Measurements from ENCODE around the gene TMEM132C. TPM values are rescaled to one million over a fixed set of nuclear protein-coding genes. Genes with fewer than 3 reads are reported as not detected.

TMEM132C gene
- total and polyA plus RNA-seq, 2 of the 13 experiments (the other 11 are each of a cell fraction or from before 2014, with no cell fraction given) = not detected

DNA sequence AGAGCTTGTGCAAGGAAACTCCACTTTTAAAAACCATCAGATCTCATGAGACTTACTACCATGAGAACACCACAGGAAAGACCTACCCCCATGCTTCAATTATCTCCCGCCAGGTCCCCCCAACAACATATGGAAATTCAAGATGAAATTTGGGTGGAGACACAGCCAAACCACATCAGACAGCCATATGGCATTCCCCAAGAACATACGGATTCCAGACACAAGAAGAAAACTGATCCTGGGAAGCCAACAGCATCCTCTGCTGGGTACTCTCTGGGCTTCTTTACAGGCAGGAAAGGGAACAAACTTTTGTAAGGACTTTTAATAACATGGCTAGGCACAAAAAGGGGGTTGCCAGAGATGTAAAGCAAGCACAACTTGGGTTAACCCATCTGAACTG, 127.2 kb downstream of the TMEM132C start:
- no peak overlapping the region for H3K4me2 ChIP-seq (ENCODE audit: low read depth, low read length)
- CTCF ChIA-PET (ENCODE audit: low intra/inter-chr PET ratio, low total read pairs) = no interaction called here
- WGBS (ENCODE audit: low lambda C conversion rate) = 29% methylated on average over 2 of the region's 2 CpGs
- no peaks in the 10 kb centered on the region for H4K20me1 ChIP-seq (ENCODE audit: insufficient read depth, low read length)
- BruUV-seq (replicated peaks) = no TSS peak
- H3K4me1 ChIP-seq (ENCODE audit: insufficient read depth, low read length) = no peaks in the 10 kb centered on the region
- ATAC-seq (no peak), DNase-seq (ENCODE audit: low spot score) (no peak), FAIRE-seq (no peak)
- no peak overlapping the region for H3K4me3 ChIP-seq (replicated peaks in 1 of 3; ENCODE audit: insufficient read depth in 1 of 3, low read depth in 2 of 3, low read length in 3 of 3)
- intact Hi-C loops (cut with micrococcal nuclease; ENCODE audit: unreplicated experiment) (no loop called here), in situ Hi-C loops (cut with HindIII; ENCODE audit: extremely low pct_ligation_motif_present, low pct_unique_long_range_greater_than_20kb) (no loop called here)
- TF ChIP-seq, protein P1, sequence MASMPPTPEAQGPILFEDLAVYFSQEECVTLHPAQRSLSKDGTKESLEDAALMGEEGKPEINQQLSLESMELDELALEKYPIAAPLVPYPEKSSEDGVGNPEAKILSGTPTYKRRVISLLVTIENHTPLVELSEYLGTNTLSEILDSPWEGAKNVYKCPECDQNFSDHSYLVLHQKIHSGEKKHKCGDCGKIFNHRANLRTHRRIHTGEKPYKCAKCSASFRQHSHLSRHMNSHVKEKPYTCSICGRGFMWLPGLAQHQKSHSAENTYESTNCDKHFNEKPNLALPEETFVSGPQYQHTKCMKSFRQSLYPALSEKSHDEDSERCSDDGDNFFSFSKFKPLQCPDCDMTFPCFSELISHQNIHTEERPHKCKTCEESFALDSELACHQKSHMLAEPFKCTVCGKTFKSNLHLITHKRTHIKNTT (CRISPR knock-in tag; IDR thresholded peaks at IDR 0.05) = no peak
- TF ChIP-seq JUNB (CRISPR knock-in tag; IDR thresholded peaks at IDR 0.05; ENCODE audit: borderline replicate concordance) (no peak), ZNF607 (CRISPR knock-in tag; IDR thresholded peaks at IDR 0.05; ENCODE audit: borderline replicate concordance) (no peak), GPN1 (CRISPR knock-in tag; IDR thresholded peaks at IDR 0.05; ENCODE audit: borderline replicate concordance) (no peak)
- TF ChIP-seq, protein P2, sequence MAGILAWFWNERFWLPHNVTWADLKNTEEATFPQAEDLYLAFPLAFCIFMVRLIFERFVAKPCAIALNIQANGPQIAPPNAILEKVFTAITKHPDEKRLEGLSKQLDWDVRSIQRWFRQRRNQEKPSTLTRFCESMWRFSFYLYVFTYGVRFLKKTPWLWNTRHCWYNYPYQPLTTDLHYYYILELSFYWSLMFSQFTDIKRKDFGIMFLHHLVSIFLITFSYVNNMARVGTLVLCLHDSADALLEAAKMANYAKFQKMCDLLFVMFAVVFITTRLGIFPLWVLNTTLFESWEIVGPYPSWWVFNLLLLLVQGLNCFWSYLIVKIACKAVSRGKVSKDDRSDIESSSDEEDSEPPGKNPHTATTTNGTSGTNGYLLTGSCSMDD (CRISPR knock-in tag; IDR thresholded peaks at IDR 0.05) = no peak
- no peak overlapping the region for H2AFZ ChIP-seq (ENCODE audit: low read length)
- no peak overlapping the region for H3K9ac ChIP-seq (ENCODE audit: insufficient read depth, low read depth, low read length)
- no peaks in the 10 kb centered on the region for H3K36me3 ChIP-seq (replicated peaks in 1 of 2; ENCODE audit: control insufficient read depth in 1 of 2, insufficient read depth in 2 of 2, low read length in 2 of 2)
- no peaks in the 10 kb centered on the region for H3K79me2 ChIP-seq (ENCODE audit: insufficient read depth, low read length)
- H3K9me3 ChIP-seq (ENCODE audit: low read length) = no peaks in the 10 kb centered on the region
- peaks cover 0 to 3% of the 10 kb centered on the region in 2 experiments; a peak in 1 of 5 replicates for H3K27me3 ChIP-seq (ENCODE audit: control insufficient read depth in 1 of 2, insufficient read depth in 2 of 2, low read length in 2 of 2)
- POLR2A ChIA-PET = no interaction called here
- H3K27ac ChIP-seq (ENCODE audit: extremely low read length, insufficient read depth, low read length) = no peak overlapping the region

DNA sequence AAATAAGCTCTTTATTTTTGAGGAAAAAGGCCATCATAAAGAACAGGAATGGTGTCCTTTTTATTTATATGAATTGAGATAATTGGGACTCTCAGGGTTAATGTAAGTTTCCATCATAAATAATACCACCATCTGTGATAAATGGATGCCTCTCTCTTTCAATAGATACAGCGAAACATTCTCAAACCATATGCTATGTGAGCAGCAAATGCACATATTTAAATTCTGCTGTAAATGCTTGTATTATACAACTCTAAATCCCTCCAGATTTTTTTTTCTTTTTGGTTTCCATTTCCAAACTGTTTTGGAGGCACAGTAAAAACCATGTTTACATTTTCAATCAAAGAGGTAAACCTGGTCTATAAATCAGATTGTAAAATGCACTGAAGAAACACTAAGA, 132.3 kb downstream of the TMEM132C start:
- POLR2A ChIA-PET = no interaction called here
- H3K79me2 ChIP-seq (ENCODE audit: insufficient read depth, low read length) = no peaks in the 10 kb centered on the region
- no peaks in the 10 kb centered on the region for H3K4me1 ChIP-seq (ENCODE audit: insufficient read depth, low read length)
- CTCF ChIA-PET (ENCODE audit: low intra/inter-chr PET ratio, low total read pairs) = no interaction called here
- no peak for ATAC-seq
- H3K4me3 ChIP-seq (replicated peaks in 1 of 3; ENCODE audit: insufficient read depth in 1 of 3, low read depth in 2 of 3, low read length in 3 of 3) = no peak overlapping the region
- H4K20me1 ChIP-seq (ENCODE audit: insufficient read depth, low read length) = no peaks in the 10 kb centered on the region
- no peak for FAIRE-seq
- H3K36me3 ChIP-seq (replicated peaks in 1 of 2; ENCODE audit: control insufficient read depth in 1 of 2, insufficient read depth in 2 of 2, low read length in 2 of 2) = no peaks in the 10 kb centered on the region
- TF ChIP-seq, protein P3, sequence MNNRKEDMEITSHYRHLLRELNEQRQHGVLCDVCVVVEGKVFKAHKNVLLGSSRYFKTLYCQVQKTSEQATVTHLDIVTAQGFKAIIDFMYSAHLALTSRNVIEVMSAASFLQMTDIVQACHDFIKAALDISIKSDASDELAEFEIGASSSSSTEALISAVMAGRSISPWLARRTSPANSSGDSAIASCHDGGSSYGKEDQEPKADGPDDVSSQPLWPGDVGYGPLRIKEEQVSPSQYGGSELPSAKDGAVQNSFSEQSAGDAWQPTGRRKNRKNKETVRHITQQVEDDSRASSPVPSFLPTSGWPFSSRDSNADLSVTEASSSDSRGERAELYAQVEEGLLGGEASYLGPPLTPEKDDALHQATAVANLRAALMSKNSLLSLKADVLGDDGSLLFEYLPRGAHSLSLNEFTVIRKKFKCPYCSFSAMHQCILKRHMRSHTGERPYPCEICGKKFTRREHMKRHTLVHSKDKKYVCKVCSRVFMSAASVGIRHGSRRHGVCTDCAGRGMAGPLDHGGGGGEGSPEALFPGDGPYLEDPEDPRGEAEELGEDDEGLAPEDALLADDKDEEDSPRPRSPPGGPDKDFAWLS (CRISPR knock-in tag; IDR thresholded peaks at IDR 0.05; ENCODE audit: borderline replicate concordance) = no peak
- TF ChIP-seq SMARCE1 (IDR thresholded peaks at IDR 0.05; ENCODE audit: borderline replicate concordance) (no peak), SIX1 (CRISPR knock-in tag; IDR thresholded peaks at IDR 0.05; ENCODE audit: borderline replicate concordance) (no peak), ZSCAN25 (CRISPR knock-in tag; IDR thresholded peaks at IDR 0.05) (no peak)
- H2AFZ ChIP-seq (ENCODE audit: low read length) = no peak overlapping the region
- no peak overlapping the region for H3K27ac ChIP-seq (ENCODE audit: extremely low read length, insufficient read depth, low read length)
- BruUV-seq (replicated peaks) = no TSS peak
- no peak overlapping the region for H3K9ac ChIP-seq (ENCODE audit: insufficient read depth, low read depth, low read length)
- no peaks in the 10 kb centered on the region for H3K9me3 ChIP-seq (ENCODE audit: low read length)
- in situ Hi-C loops (cut with HindIII; ENCODE audit: extremely low pct_ligation_motif_present, low pct_unique_long_range_greater_than_20kb) = no loop called here
- 6% methylated on average over 1 of the region's 1 CpG for WGBS (ENCODE audit: low lambda C conversion rate)
- no peak overlapping the region for H3K4me2 ChIP-seq (ENCODE audit: low read depth, low read length)
- intact Hi-C loops (cut with micrococcal nuclease; ENCODE audit: unreplicated experiment) = no loop called here
- DNase-seq (ENCODE audit: low spot score) = no peak
- no peaks in the 10 kb centered on the region for H3K27me3 ChIP-seq (ENCODE audit: control insufficient read depth in 1 of 2, insufficient read depth in 2 of 2, low read length in 2 of 2)
